SK-N-SH (cell line): Measurements from ENCODE around the gene TMEM126B. TPM values are rescaled to one million over a fixed set of nuclear protein-coding genes. Genes with fewer than 3 reads are reported as not detected.

Experiments used
- CTCF ChIA-PET: fragments of 300-600, 350-600 bp; formaldehyde crosslinking; extraction: SDS; loops from one replicate; lab custom pipeline; 2021; lab: Yijun Ruan, JAX
- POLR2A ChIA-PET: fragments of 350-600 bp; sonication (Branson Sonifier 250); formaldehyde crosslinking; extraction: SDS; loops from one replicate; lab custom pipeline; 2020; ENCODE audit warnings: antibody characterized with exemption, inconsistent platforms; lab: Yijun Ruan, JAX
- DNase-seq: peaks from one replicate; pipeline ENCODE4 v3.0.0; 2012
- H2AFZ ChIP-seq: fragments of 200-600 bp; sonication (generic); 2 replicates; pipeline ENCODE4 v1.8.1; 2016; ENCODE audit warnings: antibody characterized with exemption, mild to moderate bottlenecking, low read depth
- H3F3A ChIP-seq: fragments of 200-600 bp; sonication (generic); replicated peaks from 2 replicates; pipeline ENCODE3; 2016; ENCODE audit warnings: antibody characterized with exemption, mild to moderate bottlenecking; ENCODE audit not compliant: insufficient read depth
- H3K27ac ChIP-seq, 2 experiments: fragments of 200-500 bp in 1 of 2; fragments of 200-600 bp in 1 of 2; sonication (Bioruptor generic) in 1 of 2; sonication (generic), shearing (Covaris generic) in 1 of 2; 2 replicates each; pipeline versions ENCODE4 v1.5.1 to v1.6.1; 2014 to 2016; ENCODE audit warnings: low read depth in 2 of 2, inconsistent platforms in 1 of 2, low read length in 1 of 2, mild to moderate bottlenecking in 1 of 2, mixed read lengths in 1 of 2
- H3K27me3 ChIP-seq: fragments of 200-600 bp; sonication (generic), shearing (Covaris generic); 2 replicates; pipeline ENCODE4 v1.6.1; 2016; ENCODE audit warnings: mixed run types; ENCODE audit not compliant: insufficient read depth
- H3K36me3 ChIP-seq, 2 experiments: fragments of 200-500 bp in 1 of 2; fragments of 200-600 bp in 1 of 2; sonication (Bioruptor generic) in 1 of 2; sonication (generic) in 1 of 2; replicated peaks in 1 of 2; 2 replicates each; pipeline versions ENCODE3 to v1.5.1; 2014 to 2016; ENCODE audit warnings: low read length in 1 of 2, mild to moderate bottlenecking in 1 of 2; ENCODE audit not compliant: insufficient read depth in 2 of 2, control insufficient read depth in 1 of 2
- H3K4me1 ChIP-seq, 2 experiments: fragments of 200-500 bp in 1 of 2; fragments of 200-600 bp in 1 of 2; sonication (Bioruptor generic) in 1 of 2; sonication (generic), shearing (Covaris generic) in 1 of 2; 2 replicates each; pipeline versions ENCODE4 v1.5.1 to v1.6.1; 2014 to 2016; ENCODE audit warnings: low read depth in 1 of 2, low read length in 1 of 2, mixed run types in 1 of 2; ENCODE audit not compliant: insufficient read depth in 2 of 2, control insufficient read depth in 1 of 2
- H3K4me2 ChIP-seq: fragments of 200-600 bp; sonication (generic), shearing (Covaris generic); 2 replicates; pipeline ENCODE4 v1.6.1; 2017; ENCODE audit warnings: mixed run types
- H3K4me3 ChIP-seq, 2 experiments: fragments of 200-500 bp in 1 of 2; fragments of 200-600 bp in 1 of 2; sonication (Bioruptor generic) in 1 of 2; sonication (generic), shearing (Covaris generic) in 1 of 2; 2 replicates each; pipeline versions ENCODE4 v1.5.1 to v1.8.1; 2014 to 2016; ENCODE audit warnings: low read depth in 2 of 2, inconsistent platforms in 1 of 2, low read length in 1 of 2, mild to moderate bottlenecking in 1 of 2, mixed read lengths in 1 of 2, moderate library complexity in 1 of 2
- H3K79me2 ChIP-seq: fragments of 200-600 bp; sonication (generic); 2 replicates; pipeline ENCODE4 v1.8.1; 2017; ENCODE audit warnings: mild to moderate bottlenecking; ENCODE audit not compliant: insufficient read depth
- H3K9ac ChIP-seq: fragments of 200-600 bp; sonication (generic); 2 replicates; pipeline ENCODE4 v1.6.1; 2017; ENCODE audit warnings: mixed run types
- H3K9me2 ChIP-seq: fragments of 200-600 bp; sonication (generic); 2 replicates; pipeline ENCODE4 v1.6.1; 2017; ENCODE audit warnings: mixed run types
- H3K9me3 ChIP-seq: fragments of 200-600 bp; sonication (generic); 2 replicates; pipeline ENCODE4 v1.6.1; 2017; ENCODE audit warnings: mixed run types, mild to moderate bottlenecking, moderate library complexity
- H4K20me1 ChIP-seq: fragments of 200-600 bp; sonication (generic); 2 replicates; pipeline ENCODE4 v1.6.1; 2017; ENCODE audit warnings: mild to moderate bottlenecking, mixed run types; ENCODE audit not compliant: insufficient read depth
- CHD2 ChIP-seq: fragments of 150-350 bp; IDR thresholded peaks from 2 replicates; pipeline ENCODE4 v1.6.1; 2018; ENCODE audit warnings: low read length; ENCODE audit not compliant: partially characterized antibody
- EP300 ChIP-seq, 2 experiments: IDR thresholded peaks; 2 replicates each; pipeline versions ENCODE4 v1.4.0 to v1.6.1; 2012; ENCODE audit warnings: borderline replicate concordance in 1 of 2, low read depth in 1 of 2, low read length in 1 of 2
- GATA2 ChIP-seq: sonication (generic); formaldehyde crosslinking; IDR thresholded peaks from 2 replicates; pipeline ENCODE4 v1.5.0; 2020; ENCODE audit warnings: mild to moderate bottlenecking, missing genetic modification reagents
- NFIC ChIP-seq: IDR thresholded peaks from 2 replicates; pipeline ENCODE4 v1.4.0; 2012; ENCODE audit warnings: borderline replicate concordance
- NRF1 ChIP-seq: IDR thresholded peaks from 2 replicates; pipeline ENCODE4 v1.6.1; 2012; ENCODE audit warnings: low read depth, mild to moderate bottlenecking, low read length
- POLR2AphosphoS5 ChIP-seq: IDR thresholded peaks from 2 replicates; pipeline ENCODE4 v1.6.1; 2012; ENCODE audit warnings: low read depth, low read length
- RAD21 ChIP-seq: IDR thresholded peaks from 2 replicates; pipeline ENCODE4 v1.6.1; 2012; ENCODE audit warnings: mild to moderate bottlenecking, low read length
- REST ChIP-seq: IDR thresholded peaks from 2 replicates; pipeline ENCODE4 v1.6.1; 2012; ENCODE audit warnings: mild to moderate bottlenecking, low read depth, low read length, moderate library complexity
- RXRA ChIP-seq: IDR thresholded peaks from 2 replicates; pipeline ENCODE4 v1.4.0; 2012; ENCODE audit warnings: low read depth, mild to moderate bottlenecking, borderline replicate concordance
- TCF12 ChIP-seq: IDR thresholded peaks from 2 replicates; pipeline ENCODE4 v1.4.0; 2012
- TEAD4 ChIP-seq: IDR thresholded peaks from 2 replicates; pipeline ENCODE4 v1.4.0; 2012; ENCODE audit warnings: mild to moderate bottlenecking, borderline replicate concordance; ENCODE audit not compliant: insufficient read depth
- USF2 ChIP-seq: fragments of 150-350 bp; IDR thresholded peaks from 2 replicates; pipeline ENCODE4 v1.6.1; 2017; ENCODE audit warnings: antibody characterized with exemption, low read length, low read depth, borderline replicate concordance
- YY1 ChIP-seq: IDR thresholded peaks from 2 replicates; pipeline ENCODE4 v1.4.0; 2012; ENCODE audit warnings: low read depth, mild to moderate bottlenecking
- WGBS: methylation state at CpG from one replicate; pipeline ENCODE4 v1.1.6; 2017; ENCODE audit warnings: low lambda C conversion rate; 5-methylcytosine and 5-hydroxymethylcytosine counted together
- polyA plus RNA-seq, 3 experiments: library from polyadenylated mRNA; depleted of rRNA; stranded (reverse); fragments of >200 nt; gene quantifications; 2 replicates each; pipeline ENCODE4 v1.2.3, GENCODE V29; 2012

Gene TMEM126B
- polyA plus RNA-seq, 1 of the 3 experiments (the other 2 are of a cell fraction) = 27.7 TPM

DNA sequence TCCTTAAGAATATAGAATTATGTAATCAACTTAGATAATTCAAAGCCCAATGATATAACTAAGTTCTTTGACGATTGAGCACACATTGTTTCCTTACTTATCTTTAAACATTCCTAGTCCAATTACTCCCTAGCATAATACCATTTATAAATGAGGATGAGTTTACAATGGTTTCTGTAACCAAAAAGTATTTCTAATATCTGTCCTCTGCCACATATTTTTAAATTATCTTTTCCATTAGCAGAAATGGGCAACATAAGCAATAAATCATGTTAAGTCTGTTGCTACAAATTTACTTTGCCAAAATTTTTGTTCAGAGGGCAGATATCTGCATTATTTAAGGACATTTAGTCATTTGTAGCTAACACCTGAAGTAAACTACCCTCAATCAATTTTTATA, 29.8 kb downstream of the TMEM126B start:
- Histone ChIP-seq H3K4me1 (peaks cover 12 to 37% of the 10 kb centered on the region in 2 experiments; a peak in 3 of 4 replicates), H4K20me1 (peaks cover 67% of the 10 kb centered on the region), H3K36me3 (peaks cover 89 to 91% of the 10 kb centered on the region in 2 experiments), H3K4me3 (no peak overlapping the region), H3K9ac (no peak overlapping the region), H3K27me3 (no peaks in the 10 kb centered on the region), H3K27ac (no peak overlapping the region), H3K4me2 (no peak overlapping the region), H2AFZ (no peak overlapping the region), H3K9me2 (no peaks in the 10 kb centered on the region), H3K9me3 (no peaks in the 10 kb centered on the region), H3F3A (peaks cover 15% of the 10 kb centered on the region), H3K79me2 (peaks cover 89% of the 10 kb centered on the region)
- ChIA-PET CTCF (no interaction called here), POLR2A (interaction anchor here (1.0 kb wide), 1 partner anchor 28 kb away, joined by 3 read pairs; the partner anchor contains the start of gene CCDC89)
- no peak for DNase-seq
- WGBS = 59% methylated on average over 1 of the region's 1 CpG
- no peak for TF ChIP-seq YY1
- TF ChIP-seq NFIC = no peak
- TF ChIP-seq GATA2 (CRISPR knock-in tag) = no peak
- no peak for TF ChIP-seq NRF1
- TF ChIP-seq EP300 (IDR thresholded peaks at IDR 0.05; ENCODE audit: borderline replicate concordance in 1 of 2, low read depth in 1 of 2, low read length in 1 of 2) = no peak
- no peak for TF ChIP-seq USF2
- no peak for TF ChIP-seq POLR2AphosphoS5
- TF ChIP-seq TEAD4 = no peak
- TF ChIP-seq RXRA = no peak
- TF ChIP-seq RAD21 = no peak
- TF ChIP-seq REST = no peak

- ChIA-PET POLR2A (interaction anchor here (1.8 kb wide), 1 partner anchor 15 kb away, joined by 4 read pairs; the partner anchor contains the start of gene TMEM126A), CTCF (interaction anchor here (1.0 kb wide), 1 partner anchor 9 kb away, joined by 4 read pairs; no protein-coding TSS in a partner anchor)
These were observed 33.7 kb downstream of the TMEM126B start for GRCh38 chr11:85661972-85662664.

More at GRCh38 chr11:85661972-85662664, 33.7 kb downstream of the TMEM126B start:
- DNase-seq = no peak
- peak overlapping the region in 1 of 2 experiments; percentile 39; a peak in 1 of 4 replicates for H3K27ac ChIP-seq
- peak overlapping the region; percentile 86 for H3K4me2 ChIP-seq
- H3K4me3 ChIP-seq = peak overlapping the region; percentile 94 to 95
- peak overlapping the region; percentile 99; the same call in 1 of the 2 replicates for H3K9ac ChIP-seq
- H2AFZ ChIP-seq = no peak overlapping the region
- H3K27me3 ChIP-seq = no peaks in the 10 kb centered on the region
- H3K9me2 ChIP-seq = no peaks in the 10 kb centered on the region
- peaks cover 68% of the 10 kb centered on the region for H4K20me1 ChIP-seq
- 5% methylated on average over 4 of the region's 4 CpGs for WGBS
- H3K36me3 ChIP-seq = peaks cover 63% of the 10 kb centered on the region in 2 experiments
- peaks cover 76% of the 10 kb centered on the region for H3K79me2 ChIP-seq
- peaks cover 14 to 37% of the 10 kb centered on the region in 2 experiments; a peak in 3 of 4 replicates for H3K4me1 ChIP-seq
- TF ChIP-seq TCF12 = peak; percentile 31; the same call in 1 of the 2 replicates
- TF ChIP-seq CHD2 = no peak
- H3F3A ChIP-seq = peaks cover 3% of the 10 kb centered on the region
- H3K9me3 ChIP-seq = no peaks in the 10 kb centered on the region
